ENCODE results near the gene SLC17A9. TPM values are rescaled to one million over a fixed set of nuclear protein-coding genes. Genes with fewer than 3 reads are reported as not detected.

Gene SLC17A9
- total and polyA plus RNA-seq, 10 donors = 18.8 to 95.3 (median 34.2) TPM

GRCh38 chr20:62980970-62981369, 28.5 kb downstream of the SLC17A9 start:
- Histone ChIP-seq H3K9me3 (no peaks in the 10 kb centered on the region), H3K4me1 (peaks cover 0 to 58% (median 36%) of the 10 kb centered on the region in 6 donors), H3K36me3 (no peaks in the 10 kb centered on the region), H3K27ac (no peak overlapping the region), H3K27me3 (replicated peaks in 1 of 7) (peaks cover 0 to 100% (median 73%) of the 10 kb centered on the region in 7 donors), H3K4me3 (no peak overlapping the region)
- 7 to 22% (median 10%) methylated on average over 16 to 27 of the region's 28 CpGs for WGBS, 5 donors
- no peak for TF ChIP-seq POLR2A (IDR thresholded peaks at IDR 0.05)
- no peak for TF ChIP-seq POLR2AphosphoS5 (IDR thresholded peaks at IDR 0.05)
- TF ChIP-seq CTCF (IDR thresholded peaks at IDR 0.05 in 8 of 11, conservative IDR thresholded peaks at IDR 0.05 in 3 of 11) = no peak
- intact Hi-C loops (cut with DNase I; ENCODE audit: low total_unique reads) = no loop called here
- no peak for DNase-seq

GRCh38 chr20:62982124-62983075, 29.9 kb downstream of the SLC17A9 start:
- Histone ChIP-seq H3K27me3 (replicated peaks in 1 of 7) (peaks cover 0 to 100% (median 62%) of the 10 kb centered on the region in 7 donors), H3K4me1 (peaks cover 0 to 50% (median 33%) of the 10 kb centered on the region in 6 donors), H3K27ac (no peak overlapping the region), H3K36me3 (no peaks in the 10 kb centered on the region), H3K4me3 (no peak overlapping the region), H3K9me3 (no peaks in the 10 kb centered on the region)
- WGBS, 5 donors = 38 to 54% (median 47%) methylated on average over 19 to 21 of the region's 21 CpGs
- intact Hi-C loops (cut with DNase I; ENCODE audit: low total_unique reads) = no loop called here
- DNase-seq = no peak
- TF ChIP-seq POLR2A (IDR thresholded peaks at IDR 0.05) (no peak), POLR2AphosphoS5 (IDR thresholded peaks at IDR 0.05) (no peak), CTCF (IDR thresholded peaks at IDR 0.05 in 8 of 11, conservative IDR thresholded peaks at IDR 0.05 in 3 of 11) (no peak)

- Histone ChIP-seq H3K27me3 (replicated peaks in 1 of 7) (peaks cover 0 to 98% (median 56%) of the 10 kb centered on the region in 7 donors), H3K36me3 (no peaks in the 10 kb centered on the region), H3K4me3 (no peak overlapping the region), H3K27ac (no peak overlapping the region), H3K9me3 (no peaks in the 10 kb centered on the region), H3K4me1 (peaks cover 0 to 42% (median 25%) of the 10 kb centered on the region in 6 donors)
- intact Hi-C loops (cut with DNase I; ENCODE audit: low total_unique reads) = no loop called here
- 79 to 91% (median 87%) methylated on average over 6 of the region's 6 CpGs for WGBS, 5 donors
- DNase-seq = no peak
- TF ChIP-seq CTCF (IDR thresholded peaks at IDR 0.05 in 8 of 11, conservative IDR thresholded peaks at IDR 0.05 in 3 of 11) (no peak), POLR2AphosphoS5 (IDR thresholded peaks at IDR 0.05) (no peak), POLR2A (IDR thresholded peaks at IDR 0.05) (no peak)
Measured at GRCh38 chr20:62983210-62983609, 30.7 kb downstream of the SLC17A9 start.

Data from spleen (tissue), 11 donors.